OCI-LY3 (cell line): ENCODE data around the gene TTF2.

Experiments used
- H2AFZ ChIP-seq: fragments of 200-600, 300-600 bp; shearing (Covaris generic); 2 replicates; pipeline ENCODE4 v1.6.0; 2014; ENCODE audit warnings: antibody characterized with exemption, low read depth, low read length
- H3K27ac ChIP-seq: fragments of 200-600, 300-600 bp; sonication (generic); 2 replicates; pipeline ENCODE4 v1.5.1; 2014; ENCODE audit warnings: mild to moderate bottlenecking, low read length, moderate library complexity, mixed read lengths
- H3K27me3 ChIP-seq: fragments of 200-600, 300-600 bp; sonication (generic); 2 replicates; pipeline ENCODE4 v1.6.1; 2014; ENCODE audit warnings: low read depth, low read length, mixed read lengths
- H3K36me3 ChIP-seq: fragments of 200-600, 300-600 bp; sonication (generic); replicated peaks from 2 replicates; pipeline ENCODE3; 2014; ENCODE audit warnings: low read depth, low read length, mixed read lengths
- H3K4me1 ChIP-seq: fragments of 300-600, 200-600 bp; sonication (generic); 2 replicates; pipeline ENCODE4 v1.6.1; 2014; ENCODE audit warnings: low read length, mixed read lengths
- H3K4me2 ChIP-seq: fragments of 200-600, 300-600 bp; sonication (generic); 2 replicates; pipeline ENCODE4 v1.6.1; 2014; ENCODE audit warnings: low read length, mixed read lengths
- H3K4me3 ChIP-seq: fragments of 300-600, 200-600 bp; sonication (generic); 2 replicates; pipeline ENCODE4 v1.5.1; 2014; ENCODE audit warnings: antibody characterized with exemption, mild to moderate bottlenecking, low read length, moderate library complexity
- H3K79me2 ChIP-seq: fragments of 300-600, 200-600 bp; shearing (Covaris generic); 2 replicates; pipeline ENCODE4 v1.6.1; 2014; ENCODE audit warnings: mild to moderate bottlenecking, low read length, mixed read lengths
- H3K9ac ChIP-seq: fragments of 300-600, 200-600 bp; shearing (Covaris generic); 2 replicates; pipeline ENCODE4 v1.6.0; 2014; ENCODE audit warnings: mild to moderate bottlenecking, low read length, moderate library complexity
- H3K9me3 ChIP-seq: fragments of 200-600, 300-600 bp; shearing (Covaris generic); 2 replicates; pipeline ENCODE4 v1.6.1; 2014; ENCODE audit warnings: low read length, mixed read lengths; ENCODE audit not compliant: insufficient read depth
- H4K20me1 ChIP-seq: fragments of 200-600, 300-600 bp; sonication (generic); 2 replicates; pipeline ENCODE4 v1.6.1; 2016; ENCODE audit warnings: low read length, mixed read lengths; ENCODE audit not compliant: insufficient read depth
- EZH2phosphoT487 ChIP-seq: fragments of 200-600 bp; shearing (Covaris generic); IDR thresholded peaks from 2 replicates; pipeline ENCODE4 v1.6.1; 2018; ENCODE audit warnings: antibody characterized with exemption, mixed run types, low read depth
- TF ChIP-seq, protein P1 (sequence below): fragments of 200-600, 300-600 bp; sonication (generic); IDR thresholded peaks from 2 replicates; pipeline ENCODE4 v1.5.1; 2014; ENCODE audit warnings: antibody characterized with exemption, low read length, low read depth

The TTF2 gene

DNA sequence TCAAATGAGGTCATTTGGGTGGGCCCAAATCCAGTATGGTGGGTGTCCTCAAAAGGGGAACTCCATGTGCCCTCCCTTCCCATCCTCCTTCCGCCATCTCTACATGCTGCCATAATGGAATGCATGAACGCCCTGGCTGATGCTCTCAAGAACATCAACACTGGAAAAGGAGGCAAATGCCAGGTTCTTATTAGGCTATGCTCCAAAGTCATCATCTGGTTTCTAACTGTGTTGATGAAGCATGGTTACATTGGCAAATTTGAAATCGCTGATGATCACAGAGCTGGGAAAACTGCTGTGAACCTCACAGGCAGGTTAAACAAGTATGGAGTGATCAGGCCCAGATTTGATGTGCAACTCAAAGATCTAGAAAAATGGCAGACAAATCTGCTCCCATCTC, 78.0 kb downstream of the TTF2 start:
- Histone ChIP-seq H3K36me3 (no peaks in the 10 kb centered on the region), H3K27me3 (no peaks in the 10 kb centered on the region), H3K9me3 (no peaks in the 10 kb centered on the region), H3K4me1 (no peaks in the 10 kb centered on the region), H3K4me2 (no peak overlapping the region), H4K20me1 (no peaks in the 10 kb centered on the region), H3K27ac (no peak overlapping the region), H3K79me2 (no peaks in the 10 kb centered on the region), H3K9ac (no peak overlapping the region), H3K4me3 (no peak overlapping the region), H2AFZ (no peak overlapping the region)
- no peak for TF ChIP-seq EZH2phosphoT487
- TF ChIP-seq, protein P1, sequence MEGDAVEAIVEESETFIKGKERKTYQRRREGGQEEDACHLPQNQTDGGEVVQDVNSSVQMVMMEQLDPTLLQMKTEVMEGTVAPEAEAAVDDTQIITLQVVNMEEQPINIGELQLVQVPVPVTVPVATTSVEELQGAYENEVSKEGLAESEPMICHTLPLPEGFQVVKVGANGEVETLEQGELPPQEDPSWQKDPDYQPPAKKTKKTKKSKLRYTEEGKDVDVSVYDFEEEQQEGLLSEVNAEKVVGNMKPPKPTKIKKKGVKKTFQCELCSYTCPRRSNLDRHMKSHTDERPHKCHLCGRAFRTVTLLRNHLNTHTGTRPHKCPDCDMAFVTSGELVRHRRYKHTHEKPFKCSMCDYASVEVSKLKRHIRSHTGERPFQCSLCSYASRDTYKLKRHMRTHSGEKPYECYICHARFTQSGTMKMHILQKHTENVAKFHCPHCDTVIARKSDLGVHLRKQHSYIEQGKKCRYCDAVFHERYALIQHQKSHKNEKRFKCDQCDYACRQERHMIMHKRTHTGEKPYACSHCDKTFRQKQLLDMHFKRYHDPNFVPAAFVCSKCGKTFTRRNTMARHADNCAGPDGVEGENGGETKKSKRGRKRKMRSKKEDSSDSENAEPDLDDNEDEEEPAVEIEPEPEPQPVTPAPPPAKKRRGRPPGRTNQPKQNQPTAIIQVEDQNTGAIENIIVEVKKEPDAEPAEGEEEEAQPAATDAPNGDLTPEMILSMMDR = no peak

DNA sequence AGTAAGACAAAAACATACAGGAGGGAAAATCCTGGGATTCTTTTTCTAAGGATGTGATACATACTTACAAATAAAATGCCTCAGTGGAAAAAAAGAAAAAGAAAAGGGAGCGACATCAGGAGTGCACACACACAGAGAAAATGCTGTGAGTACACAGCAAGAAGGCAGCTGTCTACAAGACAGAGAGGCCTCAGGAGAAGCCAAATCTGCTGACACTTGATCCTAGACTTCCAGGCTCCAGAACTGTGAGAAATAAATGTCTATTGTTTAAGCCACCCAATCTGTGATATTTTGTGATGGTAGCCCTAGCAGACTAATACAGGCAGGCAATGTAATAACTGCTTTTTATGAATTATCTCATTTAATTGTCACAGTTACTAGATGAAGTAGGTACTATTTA, 78.4 kb downstream of the TTF2 start:
- no peak overlapping the region for H3K4me2 ChIP-seq
- H3K36me3 ChIP-seq = no peaks in the 10 kb centered on the region
- H2AFZ ChIP-seq = no peak overlapping the region
- H3K9ac ChIP-seq = no peak overlapping the region
- H3K79me2 ChIP-seq = no peaks in the 10 kb centered on the region
- H3K27ac ChIP-seq = no peak overlapping the region
- no peaks in the 10 kb centered on the region for H3K27me3 ChIP-seq
- H3K9me3 ChIP-seq = no peaks in the 10 kb centered on the region
- TF ChIP-seq EZH2phosphoT487 = no peak
- TF ChIP-seq, protein P1 = no peak
- H4K20me1 ChIP-seq = no peaks in the 10 kb centered on the region
- no peak overlapping the region for H3K4me3 ChIP-seq
- no peaks in the 10 kb centered on the region for H3K4me1 ChIP-seq

DNA sequence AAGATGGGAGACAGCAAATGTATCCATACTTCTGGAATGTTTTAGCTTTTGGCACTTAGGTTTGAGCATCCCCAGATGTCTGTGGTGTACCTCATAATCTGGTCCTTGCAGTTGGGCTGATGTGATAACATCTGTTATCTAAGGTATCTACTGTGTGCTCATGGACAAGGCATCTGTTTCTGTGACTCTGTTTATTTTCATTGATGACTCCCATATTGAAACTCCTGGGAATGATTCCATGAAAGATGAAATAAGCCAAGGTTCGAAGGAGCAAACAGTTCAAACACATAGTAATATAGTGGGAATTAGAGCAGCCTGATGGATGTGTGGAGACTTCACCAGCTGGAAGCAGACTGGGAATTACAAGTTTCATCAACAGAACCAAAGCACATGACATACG, 82.1 kb downstream of the TTF2 start:
- TF ChIP-seq EZH2phosphoT487 = no peak
- TF ChIP-seq, protein P1 = no peak
- no peaks in the 10 kb centered on the region for H3K79me2 ChIP-seq

DNA sequence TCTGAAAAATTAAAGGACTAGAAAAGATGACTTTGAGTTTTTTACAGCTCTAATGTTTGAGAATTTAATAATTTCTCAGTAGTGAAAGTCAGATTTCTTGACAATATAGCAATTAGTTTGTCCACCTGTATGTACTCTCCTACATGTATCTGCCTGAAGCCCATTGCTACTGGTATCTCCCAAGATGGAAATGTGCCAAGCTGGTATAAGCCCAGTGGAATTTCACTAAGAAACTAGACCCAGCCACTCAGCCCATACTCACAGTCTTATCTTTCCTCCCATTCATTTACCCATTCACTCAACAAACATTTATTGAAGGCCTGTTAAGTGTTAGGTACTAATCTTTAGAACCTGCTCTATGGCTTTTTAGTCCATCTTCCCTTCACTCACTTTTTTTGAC, 83.0 kb downstream of the TTF2 start:
- no peak overlapping the region for H3K27ac ChIP-seq
- no peaks in the 10 kb centered on the region for H3K9me3 ChIP-seq
- peaks cover 4% of the 10 kb centered on the region; the same call in 1 of the 2 replicates for H3K27me3 ChIP-seq
- no peak overlapping the region for H2AFZ ChIP-seq
- no peaks in the 10 kb centered on the region for H4K20me1 ChIP-seq
- no peaks in the 10 kb centered on the region for H3K4me1 ChIP-seq
- H3K4me2 ChIP-seq = no peak overlapping the region
- H3K79me2 ChIP-seq = no peaks in the 10 kb centered on the region
- TF ChIP-seq, protein P1 = no peak
- TF ChIP-seq EZH2phosphoT487 = no peak
- no peak overlapping the region for H3K9ac ChIP-seq
- H3K4me3 ChIP-seq = no peak overlapping the region
- no peaks in the 10 kb centered on the region for H3K36me3 ChIP-seq

More for the DNA sequence above, 82.1 kb downstream of the TTF2 start:
- no peak overlapping the region for H3K9ac ChIP-seq
- no peaks in the 10 kb centered on the region for H3K4me1 ChIP-seq
- no peak overlapping the region for H3K27ac ChIP-seq
- H3K4me2 ChIP-seq = no peak overlapping the region
- H3K4me3 ChIP-seq = no peak overlapping the region
- no peaks in the 10 kb centered on the region for H4K20me1 ChIP-seq
- H3K9me3 ChIP-seq = no peaks in the 10 kb centered on the region
- H2AFZ ChIP-seq = no peak overlapping the region
- H3K27me3 ChIP-seq = no peaks in the 10 kb centered on the region; the same call in 1 of the 2 replicates
- H3K36me3 ChIP-seq = no peaks in the 10 kb centered on the region
